ENCODE results near the gene ZNF526.

The ZNF526 gene

DNA sequence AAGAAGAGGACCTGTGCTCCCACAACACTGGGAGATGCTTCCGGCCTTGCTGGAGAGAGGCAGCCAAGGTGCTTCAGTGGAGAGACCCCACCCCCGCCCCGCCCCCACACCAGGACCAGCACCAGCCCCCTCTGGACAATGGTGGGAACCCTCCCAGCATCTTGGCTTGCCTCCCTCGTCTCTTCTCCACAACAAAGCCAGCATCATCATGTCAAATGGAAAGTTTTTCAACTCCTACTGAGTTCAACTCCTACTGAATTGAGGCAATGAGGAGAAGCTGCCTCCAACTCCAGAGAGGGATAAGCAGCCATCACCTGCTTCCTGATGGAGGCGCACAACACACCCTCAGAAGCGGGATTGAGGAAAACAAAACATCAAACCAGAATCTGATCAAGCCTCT, 15.4 kb upstream of the ZNF526 start:
- Histone ChIP-seq H3K79me2 (ENCODE audit: insufficient read depth, low read length) (peaks cover 63% of the 10 kb centered on the region), H3K27me3 (ENCODE audit: insufficient read depth, low read length, poor library complexity, severe bottlenecking) (no peaks in the 10 kb centered on the region), H3K9me3 (ENCODE audit: insufficient read depth, low read depth, low read length) (no peaks in the 10 kb centered on the region), H3K36me3 (ENCODE audit: insufficient read depth, low read length) (peaks cover 83% of the 10 kb centered on the region; the same call in 1 of the 2 replicates), H4K20me1 (ENCODE audit: insufficient read depth, low read length, poor library complexity, severe bottlenecking) (peaks cover 3% of the 10 kb centered on the region), H3K9ac (ENCODE audit: low read depth, low read length, poor library complexity, severe bottlenecking) (no peak overlapping the region), H3K9me2 (replicated peaks; ENCODE audit: low read depth, low read length) (no peaks in the 10 kb centered on the region), H3F3A (ENCODE audit: low read depth) (peaks cover 12% of the 10 kb centered on the region), H3K4me1 (ENCODE audit: insufficient read depth, low read length, poor library complexity, severe bottlenecking) (peaks cover 26% of the 10 kb centered on the region), H3K4me3 (ENCODE audit: low read length, poor library complexity, severe bottlenecking) (no peak overlapping the region), H2AFZ (ENCODE audit: low read length) (no peak overlapping the region), H3K4me2 (ENCODE audit: low read depth, low read length, poor library complexity, severe bottlenecking) (no peak overlapping the region)
- TF ChIP-seq EZH2phosphoT487 (IDR thresholded peaks at IDR 0.05; ENCODE audit: borderline replicate concordance) = no peak

DNA sequence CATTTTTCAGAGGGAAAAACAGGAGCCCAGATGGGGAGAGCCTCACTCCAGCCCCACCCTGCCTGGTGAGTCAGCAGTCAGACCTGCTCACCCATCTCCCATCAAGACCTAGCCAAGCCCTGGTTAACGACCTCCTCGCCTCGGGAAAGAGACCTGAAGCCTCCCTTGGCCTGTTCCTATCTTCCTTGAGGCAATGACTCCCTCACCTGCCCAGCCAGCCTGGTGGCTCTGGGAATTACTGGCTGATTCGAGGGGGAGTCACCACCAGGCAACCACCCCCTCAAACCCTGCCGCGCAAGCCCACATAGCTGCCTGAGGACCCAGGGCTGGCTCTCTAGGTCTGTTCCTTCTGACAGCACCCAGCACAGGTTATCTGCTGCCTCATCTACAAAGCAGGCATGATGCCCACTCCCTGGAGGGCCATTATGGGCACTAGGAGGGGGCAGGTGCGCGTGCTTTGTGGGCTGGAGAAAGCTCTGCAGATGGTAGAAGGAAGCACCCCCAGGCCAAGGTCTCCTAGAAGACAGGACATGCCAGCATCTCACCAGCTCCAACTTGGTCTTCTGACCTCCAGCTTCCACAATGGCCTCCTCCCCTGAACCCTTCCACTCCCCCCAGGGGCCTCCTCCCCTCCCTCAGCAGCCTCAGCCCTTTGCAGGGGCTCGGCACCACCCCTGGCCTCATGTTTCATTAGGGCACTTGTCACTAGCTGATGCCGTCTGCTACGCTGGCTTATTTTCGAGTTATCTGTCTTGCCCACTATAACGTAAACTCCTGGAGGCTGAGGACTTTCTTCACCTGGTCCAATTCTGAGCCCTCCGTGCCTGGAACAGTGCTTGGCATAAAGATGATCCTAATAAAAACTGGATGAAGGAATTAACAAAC, 13.0 kb upstream of the ZNF526 start:
- Histone ChIP-seq H3K9me3 (ENCODE audit: insufficient read depth, low read depth, low read length) (no peaks in the 10 kb centered on the region), H3K4me1 (ENCODE audit: insufficient read depth, low read length, poor library complexity, severe bottlenecking) (peaks cover 5% of the 10 kb centered on the region), H3K4me2 (ENCODE audit: low read depth, low read length, poor library complexity, severe bottlenecking) (no peak overlapping the region), H3K9ac (ENCODE audit: low read depth, low read length, poor library complexity, severe bottlenecking) (no peak overlapping the region), H2AFZ (ENCODE audit: low read length) (no peak overlapping the region), H3K27me3 (ENCODE audit: insufficient read depth, low read length, poor library complexity, severe bottlenecking) (no peaks in the 10 kb centered on the region), H4K20me1 (ENCODE audit: insufficient read depth, low read length, poor library complexity, severe bottlenecking) (peaks cover 3% of the 10 kb centered on the region), H3K9me2 (replicated peaks; ENCODE audit: low read depth, low read length) (no peaks in the 10 kb centered on the region), H3K36me3 (ENCODE audit: insufficient read depth, low read length) (peaks cover 79% of the 10 kb centered on the region; the same call in 1 of the 2 replicates), H3K79me2 (ENCODE audit: insufficient read depth, low read length) (peaks cover 58% of the 10 kb centered on the region; the same call in 1 of the 2 replicates), H3K4me3 (ENCODE audit: low read length, poor library complexity, severe bottlenecking) (no peak overlapping the region), H3F3A (ENCODE audit: low read depth) (no peaks in the 10 kb centered on the region)
- no peak for TF ChIP-seq EZH2phosphoT487 (IDR thresholded peaks at IDR 0.05; ENCODE audit: borderline replicate concordance)
- TF ChIP-seq, protein P1, sequence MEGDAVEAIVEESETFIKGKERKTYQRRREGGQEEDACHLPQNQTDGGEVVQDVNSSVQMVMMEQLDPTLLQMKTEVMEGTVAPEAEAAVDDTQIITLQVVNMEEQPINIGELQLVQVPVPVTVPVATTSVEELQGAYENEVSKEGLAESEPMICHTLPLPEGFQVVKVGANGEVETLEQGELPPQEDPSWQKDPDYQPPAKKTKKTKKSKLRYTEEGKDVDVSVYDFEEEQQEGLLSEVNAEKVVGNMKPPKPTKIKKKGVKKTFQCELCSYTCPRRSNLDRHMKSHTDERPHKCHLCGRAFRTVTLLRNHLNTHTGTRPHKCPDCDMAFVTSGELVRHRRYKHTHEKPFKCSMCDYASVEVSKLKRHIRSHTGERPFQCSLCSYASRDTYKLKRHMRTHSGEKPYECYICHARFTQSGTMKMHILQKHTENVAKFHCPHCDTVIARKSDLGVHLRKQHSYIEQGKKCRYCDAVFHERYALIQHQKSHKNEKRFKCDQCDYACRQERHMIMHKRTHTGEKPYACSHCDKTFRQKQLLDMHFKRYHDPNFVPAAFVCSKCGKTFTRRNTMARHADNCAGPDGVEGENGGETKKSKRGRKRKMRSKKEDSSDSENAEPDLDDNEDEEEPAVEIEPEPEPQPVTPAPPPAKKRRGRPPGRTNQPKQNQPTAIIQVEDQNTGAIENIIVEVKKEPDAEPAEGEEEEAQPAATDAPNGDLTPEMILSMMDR (conservative IDR thresholded peaks at IDR 0.05; ENCODE audit: low read length) = no peak

GRCh38 chr19:42207767-42208271, 12.3 kb upstream of the ZNF526 start:
- peaks cover 58% of the 10 kb centered on the region for H3K79me2 ChIP-seq (ENCODE audit: insufficient read depth, low read length)
- no peaks in the 10 kb centered on the region for H3K9me3 ChIP-seq (ENCODE audit: insufficient read depth, low read depth, low read length)
- no peak for TF ChIP-seq EZH2phosphoT487 (IDR thresholded peaks at IDR 0.05; ENCODE audit: borderline replicate concordance)
- TF ChIP-seq, protein P1 (conservative IDR thresholded peaks at IDR 0.05; ENCODE audit: low read length) = no peak
- H3K9me2 ChIP-seq (replicated peaks; ENCODE audit: low read depth, low read length) = no peaks in the 10 kb centered on the region
- no peak overlapping the region for H3K4me2 ChIP-seq (ENCODE audit: low read depth, low read length, poor library complexity, severe bottlenecking)
- H3K4me1 ChIP-seq (ENCODE audit: insufficient read depth, low read length, poor library complexity, severe bottlenecking) = peaks cover 6% of the 10 kb centered on the region
- H3K36me3 ChIP-seq (ENCODE audit: insufficient read depth, low read length) = peaks cover 72% of the 10 kb centered on the region; the same call in 1 of the 2 replicates
- peaks cover 3% of the 10 kb centered on the region for H4K20me1 ChIP-seq (ENCODE audit: insufficient read depth, low read length, poor library complexity, severe bottlenecking)
- no peak overlapping the region for H3K9ac ChIP-seq (ENCODE audit: low read depth, low read length, poor library complexity, severe bottlenecking)
- no peak overlapping the region for H3K4me3 ChIP-seq (ENCODE audit: low read length, poor library complexity, severe bottlenecking)
- H3K27me3 ChIP-seq (ENCODE audit: insufficient read depth, low read length, poor library complexity, severe bottlenecking) = no peaks in the 10 kb centered on the region
- no peak overlapping the region for H2AFZ ChIP-seq (ENCODE audit: low read length)
- H3F3A ChIP-seq (ENCODE audit: low read depth) = no peaks in the 10 kb centered on the region

Data from Loucy (cell line).